Ascending aorta (tissue), 2 donors: ENCODE measurements around the gene PANK4. TPM values are rescaled to one million over a fixed set of nuclear protein-coding genes. Genes with fewer than 3 reads are reported as not detected.

Experiments
- DNase-seq, 2 donors: peaks; one replicate each; pipeline ENCODE4 v3.0.0-alpha.2; 2019; ENCODE audit warnings: low spot score in 2 of 2
- H3K27ac ChIP-seq, 2 donors: fragments of 200-600 bp; sonication (generic); one replicate each; pipeline ENCODE4 v1.5.1; 2016 to 2017; ENCODE audit warnings: mild to moderate bottlenecking in 1 of 2
- H3K27me3 ChIP-seq: fragments of 200-600 bp; sonication (generic); one replicate; pipeline ENCODE4 v1.5.1; 2017
- H3K36me3 ChIP-seq, 2 donors: fragments of 200-600 bp; sonication (generic); one replicate each; pipeline ENCODE4 v1.5.1; 2016
- H3K4me1 ChIP-seq, 2 donors: fragments of 200-600 bp; sonication (generic); one replicate each; pipeline ENCODE4 v1.5.1; 2016 to 2017; ENCODE audit warnings: mild to moderate bottlenecking in 1 of 2
- H3K4me3 ChIP-seq, 2 donors: fragments of 200-600 bp; sonication (generic); one replicate each; pipeline ENCODE4 v1.5.1; 2016 to 2017; ENCODE audit warnings: mild to moderate bottlenecking in 1 of 2
- H3K9me3 ChIP-seq, 2 donors: fragments of 200-600 bp; sonication (generic); one replicate each; pipeline ENCODE4 v1.5.1; 2016
- CTCF ChIP-seq, 3 experiments: fragments of 200-600 bp in 2 of 3; fragments of 450-650 bp in 1 of 3; sonication (generic) in 2 of 3; IDR thresholded peaks; one replicate each; pipeline ENCODE4 v1.5.1; 2016 to 2019; ENCODE audit warnings: antibody characterized with exemption in 3 of 3, mild to moderate bottlenecking in 1 of 3, moderate library complexity in 1 of 3
- intact Hi-C: fragments of 100-400 bp; cut with DNase I; formaldehyde crosslinking; loops from one replicate; pipeline ENCODE4 v1.15.1; 2023
- total RNA-seq: library from RNA; depleted of rRNA; stranded (reverse); fragments of >200 nt; gene quantifications from one replicate; pipeline ENCODE4 v1.1.0, GENCODE V29; 2016

Gene PANK4
- total RNA-seq, 1 donor from 2014 or later = 80.5 TPM

DNA sequence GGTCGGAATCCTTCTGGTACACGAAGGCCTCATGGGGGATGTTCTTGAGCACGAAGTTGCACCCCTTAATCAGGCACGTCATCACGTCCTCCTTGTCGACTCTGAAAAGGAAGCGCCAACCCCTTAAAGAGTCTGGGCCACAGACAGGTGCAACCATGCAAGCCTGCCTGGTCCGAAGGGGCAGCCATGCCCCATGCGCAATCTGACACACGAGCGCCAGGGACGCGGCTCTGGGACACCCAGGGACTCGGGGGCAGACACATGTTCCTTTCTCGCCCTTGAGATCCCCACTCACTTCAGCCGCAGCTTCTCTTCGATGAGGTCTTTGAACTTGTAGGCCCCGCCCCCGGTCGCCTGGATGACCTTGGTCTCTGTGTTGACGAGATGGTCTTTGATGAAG, 5.6 kb downstream of the PANK4 start:
- H3K4me3 ChIP-seq = no peak overlapping the region
- peaks cover 6 to 17% of the 10 kb centered on the region in 2 donors for H3K4me1 ChIP-seq
- intact Hi-C loops = no loop called here
- no peak for DNase-seq
- H3K36me3 ChIP-seq = peaks cover 57 to 59% of the 10 kb centered on the region in 2 donors
- H3K27ac ChIP-seq = no peak overlapping the region
- H3K9me3 ChIP-seq = no peaks in the 10 kb centered on the region
- no peak for TF ChIP-seq CTCF (IDR thresholded peaks at IDR 0.05)
- no peaks in the 10 kb centered on the region for H3K27me3 ChIP-seq

- Histone ChIP-seq H3K27ac (no peak overlapping the region), H3K4me1 (peaks cover 6 to 12% of the 10 kb centered on the region in 2 donors), H3K27me3 (no peaks in the 10 kb centered on the region), H3K4me3 (no peak overlapping the region), H3K36me3 (peaks cover 63 to 65% of the 10 kb centered on the region in 2 donors), H3K9me3 (no peaks in the 10 kb centered on the region)
- intact Hi-C loops = no loop called here
- no peak for DNase-seq
- no peak for TF ChIP-seq CTCF (IDR thresholded peaks at IDR 0.05)
These were observed 6.2 kb downstream of the PANK4 start for GRCh38 chr1:2520206-2520605.

GRCh38 chr1:2519729-2520128, 6.7 kb downstream of the PANK4 start:
- H3K36me3 ChIP-seq = peaks cover 68 to 70% of the 10 kb centered on the region in 2 donors
- TF ChIP-seq CTCF (IDR thresholded peaks at IDR 0.05) = no peak

GRCh38 chr1:2519029-2519685, 7.2 kb downstream of the PANK4 start:
- H3K9me3 ChIP-seq = no peaks in the 10 kb centered on the region
- H3K27ac ChIP-seq = no peak overlapping the region
- TF ChIP-seq CTCF (IDR thresholded peaks at IDR 0.05) = no peak
- peaks cover 0 to 1% of the 10 kb centered on the region in 2 donors for H3K4me1 ChIP-seq
- no peak for DNase-seq
- H3K27me3 ChIP-seq = no peaks in the 10 kb centered on the region
- intact Hi-C loops = no loop called here
- no peak overlapping the region for H3K4me3 ChIP-seq
- peaks cover 73 to 74% of the 10 kb centered on the region in 2 donors for H3K36me3 ChIP-seq

More at GRCh38 chr1:2519729-2520128, 6.7 kb downstream of the PANK4 start:
- peaks cover 1 to 7% of the 10 kb centered on the region in 2 donors for H3K4me1 ChIP-seq
- intact Hi-C loops = no loop called here
- no peak overlapping the region for H3K4me3 ChIP-seq
- H3K27ac ChIP-seq = no peak overlapping the region
- H3K9me3 ChIP-seq = no peaks in the 10 kb centered on the region
- H3K27me3 ChIP-seq = no peaks in the 10 kb centered on the region
- DNase-seq = no peak

GRCh38 chr1:2518528-2518927, 7.9 kb downstream of the PANK4 start:
- no peaks in the 10 kb centered on the region for H3K4me1 ChIP-seq
- peaks cover 80% of the 10 kb centered on the region in 2 donors for H3K36me3 ChIP-seq
- H3K4me3 ChIP-seq = no peak overlapping the region
- TF ChIP-seq CTCF (IDR thresholded peaks at IDR 0.05) = no peak
- no peak overlapping the region for H3K27ac ChIP-seq
- no peak for DNase-seq
- intact Hi-C loops = no loop called here
- H3K27me3 ChIP-seq = no peaks in the 10 kb centered on the region
- no peaks in the 10 kb centered on the region for H3K9me3 ChIP-seq
